Pons (tissue), 1 donor: Measurements from ENCODE around the gene POLA1.
"Not testable (repeated sequence)": the region's sequence is repeated elsewhere in the genome, so short reads cannot be mapped to it uniquely, and the experiment has no call there.

Source experiments
- DNase-seq: peaks from one replicate; pipeline ENCODE4 v3.0.0-alpha.2; 2016; ENCODE audit warnings: low spot score

POLA1 gene, protein sequence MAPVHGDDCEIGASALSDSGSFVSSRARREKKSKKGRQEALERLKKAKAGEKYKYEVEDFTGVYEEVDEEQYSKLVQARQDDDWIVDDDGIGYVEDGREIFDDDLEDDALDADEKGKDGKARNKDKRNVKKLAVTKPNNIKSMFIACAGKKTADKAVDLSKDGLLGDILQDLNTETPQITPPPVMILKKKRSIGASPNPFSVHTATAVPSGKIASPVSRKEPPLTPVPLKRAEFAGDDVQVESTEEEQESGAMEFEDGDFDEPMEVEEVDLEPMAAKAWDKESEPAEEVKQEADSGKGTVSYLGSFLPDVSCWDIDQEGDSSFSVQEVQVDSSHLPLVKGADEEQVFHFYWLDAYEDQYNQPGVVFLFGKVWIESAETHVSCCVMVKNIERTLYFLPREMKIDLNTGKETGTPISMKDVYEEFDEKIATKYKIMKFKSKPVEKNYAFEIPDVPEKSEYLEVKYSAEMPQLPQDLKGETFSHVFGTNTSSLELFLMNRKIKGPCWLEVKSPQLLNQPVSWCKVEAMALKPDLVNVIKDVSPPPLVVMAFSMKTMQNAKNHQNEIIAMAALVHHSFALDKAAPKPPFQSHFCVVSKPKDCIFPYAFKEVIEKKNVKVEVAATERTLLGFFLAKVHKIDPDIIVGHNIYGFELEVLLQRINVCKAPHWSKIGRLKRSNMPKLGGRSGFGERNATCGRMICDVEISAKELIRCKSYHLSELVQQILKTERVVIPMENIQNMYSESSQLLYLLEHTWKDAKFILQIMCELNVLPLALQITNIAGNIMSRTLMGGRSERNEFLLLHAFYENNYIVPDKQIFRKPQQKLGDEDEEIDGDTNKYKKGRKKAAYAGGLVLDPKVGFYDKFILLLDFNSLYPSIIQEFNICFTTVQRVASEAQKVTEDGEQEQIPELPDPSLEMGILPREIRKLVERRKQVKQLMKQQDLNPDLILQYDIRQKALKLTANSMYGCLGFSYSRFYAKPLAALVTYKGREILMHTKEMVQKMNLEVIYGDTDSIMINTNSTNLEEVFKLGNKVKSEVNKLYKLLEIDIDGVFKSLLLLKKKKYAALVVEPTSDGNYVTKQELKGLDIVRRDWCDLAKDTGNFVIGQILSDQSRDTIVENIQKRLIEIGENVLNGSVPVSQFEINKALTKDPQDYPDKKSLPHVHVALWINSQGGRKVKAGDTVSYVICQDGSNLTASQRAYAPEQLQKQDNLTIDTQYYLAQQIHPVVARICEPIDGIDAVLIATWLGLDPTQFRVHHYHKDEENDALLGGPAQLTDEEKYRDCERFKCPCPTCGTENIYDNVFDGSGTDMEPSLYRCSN (N-terminal part only)

DNA sequence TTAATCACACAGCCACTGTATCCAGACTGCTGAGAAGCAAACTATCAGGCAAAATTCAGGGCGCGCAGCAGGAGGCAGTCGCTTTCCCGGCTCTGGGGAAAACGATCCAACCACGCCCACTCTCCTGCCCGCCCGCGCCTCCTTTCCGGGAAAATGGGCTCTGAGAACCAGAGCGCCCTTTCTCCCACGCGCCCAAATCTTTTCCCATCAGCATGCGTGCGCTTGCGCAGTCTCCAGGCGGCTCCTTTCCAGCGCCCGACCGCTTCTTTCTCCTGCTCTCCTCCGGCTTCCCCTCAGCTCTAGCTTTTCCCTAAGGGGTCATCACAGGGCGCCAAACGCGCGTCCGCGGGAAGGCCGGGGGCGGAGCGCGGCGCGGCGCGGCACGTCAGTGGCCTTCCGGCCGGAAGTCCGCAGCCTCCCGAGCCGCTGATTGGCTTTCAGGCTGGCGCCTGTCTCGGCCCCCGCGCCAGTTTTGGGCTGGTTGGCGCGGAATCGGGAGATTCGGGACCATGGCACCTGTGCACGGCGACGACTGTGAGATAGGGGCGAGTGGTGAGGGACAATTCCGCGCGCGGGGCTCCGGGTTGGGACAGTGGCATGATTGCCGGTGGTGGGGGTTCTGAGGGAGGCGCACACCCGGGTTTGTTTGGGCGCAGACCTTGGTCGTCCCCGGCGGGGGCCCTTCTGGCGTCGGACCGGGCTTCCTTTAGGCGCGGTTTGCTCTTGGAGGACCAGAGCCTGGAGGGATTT is at the start of gene POLA1:
TSS of gene POLA1 (plus strand) at position 466 of the 750 bp plus-strand sequence. CDS start at position 510, 44 bp downstream.
- DNase-seq: peak; percentile 92

DNA sequence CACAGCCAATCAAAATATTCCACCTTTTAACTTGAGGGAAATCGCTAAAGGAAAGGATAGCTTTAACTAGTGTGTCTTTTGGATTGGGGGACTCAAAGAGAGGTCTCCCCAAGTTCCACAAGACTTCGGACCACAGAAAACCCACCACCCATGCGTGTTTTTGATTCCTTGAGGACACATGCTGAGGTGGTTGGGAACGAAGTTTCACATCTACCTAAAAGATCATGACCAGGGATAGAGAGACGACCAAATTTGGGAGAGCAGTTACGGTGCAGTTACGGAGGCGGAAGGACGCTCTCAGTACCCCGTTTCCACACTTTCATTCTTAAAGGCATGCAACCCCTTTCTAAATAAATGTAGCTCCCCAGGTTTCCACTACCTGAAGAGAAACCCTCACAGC is 47.7 kb upstream of the POLA1 start:
- peak; percentile 4 for DNase-seq

DNA sequence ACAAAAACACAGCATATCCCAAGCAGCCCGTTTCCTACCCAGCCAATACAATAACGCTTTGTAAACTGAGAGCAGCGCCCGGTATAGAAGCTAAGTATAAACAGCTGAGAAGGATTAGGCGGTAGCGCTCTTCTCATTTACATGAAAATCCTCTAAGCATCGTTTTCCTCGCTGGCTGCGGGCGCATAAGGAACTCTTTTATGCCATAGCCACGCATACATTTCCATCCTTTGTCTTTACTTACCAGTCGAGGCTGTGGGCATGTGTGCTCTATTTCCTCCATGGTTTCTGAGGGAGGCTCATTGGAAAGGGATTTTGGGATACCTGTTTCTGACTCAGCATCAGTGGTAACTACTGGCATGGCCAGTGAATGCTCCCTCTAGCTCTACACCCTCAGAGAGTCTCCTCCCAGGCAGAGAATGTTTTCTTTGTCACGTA is 47.0 kb upstream of the POLA1 start:
- DNase-seq: peak; percentile 76

DNA sequence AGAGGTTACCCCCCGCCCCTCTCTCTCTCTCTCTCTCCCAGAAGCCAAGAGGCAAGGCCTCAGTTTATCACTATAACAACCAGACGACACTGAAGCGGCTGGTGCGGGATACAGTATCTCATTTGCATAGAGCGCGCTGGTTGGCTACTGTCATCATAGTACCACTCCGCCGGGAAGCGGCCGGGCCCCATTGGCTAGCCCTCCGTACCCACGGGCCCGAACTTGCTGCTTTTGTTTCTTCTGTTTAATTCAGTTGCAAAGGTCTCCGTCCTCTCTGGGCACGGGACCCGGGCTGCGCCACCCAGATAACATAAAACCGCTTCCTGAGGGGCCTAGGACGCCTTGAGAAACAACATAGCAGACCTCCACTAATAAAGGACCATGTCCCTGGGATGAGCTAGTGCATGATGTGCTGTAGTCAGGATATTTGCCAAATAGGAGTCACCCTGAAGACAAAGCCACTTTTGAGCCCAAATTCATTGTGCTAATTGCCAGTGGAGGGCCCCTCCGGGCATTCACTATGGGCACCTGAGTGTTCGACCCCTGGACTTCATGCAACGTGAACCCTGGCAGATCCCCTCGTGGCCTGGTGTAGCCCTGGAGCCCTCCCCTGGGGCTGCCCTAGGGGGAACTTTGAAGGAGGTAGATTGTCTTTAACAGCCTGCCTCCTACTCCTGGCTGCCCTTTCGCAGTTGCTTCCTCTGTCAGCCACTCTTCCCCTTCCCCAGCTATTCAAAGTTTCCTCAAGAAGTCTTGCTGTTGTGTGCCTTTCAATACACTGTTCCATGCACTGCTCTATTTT is 46.3 kb upstream of the POLA1 start, which contains the start of gene PCYT1B:
TSS of gene PCYT1B (minus strand) at position 91 of the 802 bp plus-strand sequence. CDS start 242 bp downstream, outside the sequence.
- peak; percentile 53 for DNase-seq

- no peak for DNase-seq
Measured at GRCh38 chrX:24648495-24648894, 45.2 kb upstream of the POLA1 start.

- no peak for DNase-seq
Measured at GRCh38 chrX:24651783-24652182, 41.9 kb upstream of the POLA1 start.

DNA sequence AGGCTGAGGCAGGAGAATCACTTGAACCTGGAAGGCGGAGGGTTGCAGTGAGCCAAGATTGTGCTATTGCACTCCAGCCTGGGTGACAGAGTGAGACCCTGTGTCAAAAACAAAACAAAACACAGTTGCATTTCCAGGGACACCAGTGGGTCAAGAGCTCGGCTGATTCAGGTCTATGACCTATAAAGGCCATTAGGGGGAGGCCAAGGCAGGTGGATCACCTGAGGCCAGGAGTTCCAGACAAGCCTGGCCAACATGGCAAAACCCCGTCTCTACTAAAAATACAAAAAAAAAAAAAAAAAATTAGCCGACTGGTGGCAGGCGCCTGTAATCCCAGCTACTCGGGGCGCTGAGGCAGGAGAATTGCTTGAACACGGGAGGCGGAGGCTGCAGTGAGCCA is 38.0 kb upstream of the POLA1 start:
- DNase-seq: not testable (repeated sequence)

DNA sequence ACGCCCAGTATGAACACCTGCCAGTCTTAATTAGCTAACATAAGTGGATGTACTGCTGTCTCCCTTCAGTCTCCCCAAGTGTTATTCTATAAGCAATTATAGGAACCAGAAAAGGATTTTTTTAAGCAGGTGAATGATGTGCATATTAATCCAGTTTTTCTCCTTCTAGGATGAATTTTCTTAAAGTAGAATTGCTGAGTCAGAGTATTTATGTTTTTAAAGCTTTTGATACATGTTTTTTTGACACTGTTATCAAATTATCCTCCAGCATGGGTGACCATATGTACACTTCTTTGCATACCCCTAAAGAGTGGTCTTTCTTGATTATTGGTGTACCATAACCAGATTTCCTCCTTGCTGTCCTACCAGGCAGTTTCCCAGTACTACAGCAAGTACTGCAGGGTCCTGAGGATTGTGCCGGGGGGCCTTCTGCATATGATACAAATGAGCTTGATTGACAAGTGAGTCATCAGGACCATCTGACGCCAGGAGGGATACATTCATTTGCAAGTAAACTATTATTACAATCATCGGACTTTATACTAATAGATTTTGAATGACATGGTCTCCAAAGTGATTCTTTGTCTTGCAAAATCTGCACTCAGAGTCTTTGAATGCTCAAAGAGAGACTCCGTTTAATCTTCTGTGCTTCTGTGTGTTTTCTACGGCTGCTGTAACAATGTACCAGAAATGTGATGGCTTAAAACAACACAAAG is 35.9 kb upstream of the POLA1 start:
- no peak for DNase-seq

- DNase-seq: no peak
Measured at GRCh38 chrX:24658421-24658820, 35.3 kb upstream of the POLA1 start.

- DNase-seq: no peak
Measured at GRCh38 chrX:24659106-24659505, 34.6 kb upstream of the POLA1 start.

DNA sequence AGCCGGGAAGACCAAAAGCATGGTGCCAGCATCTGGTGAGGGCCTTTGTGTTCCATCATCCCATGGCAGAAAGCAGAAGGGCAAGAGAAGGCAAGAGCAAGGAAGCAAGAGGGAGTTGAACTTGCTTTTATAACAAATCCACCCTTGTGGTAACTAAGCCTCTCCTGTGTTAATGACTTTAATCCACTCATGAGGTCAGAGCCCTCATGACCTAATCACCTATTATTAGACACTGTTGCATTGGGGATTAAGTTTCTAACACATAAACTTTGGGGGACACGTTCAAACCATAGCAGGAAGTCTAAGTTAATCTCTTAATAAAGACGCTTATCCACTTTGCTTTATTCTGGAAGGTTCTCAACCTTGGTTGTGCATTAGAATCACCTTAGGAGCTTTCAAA is 34.1 kb upstream of the POLA1 start:
- DNase-seq: no peak

DNA sequence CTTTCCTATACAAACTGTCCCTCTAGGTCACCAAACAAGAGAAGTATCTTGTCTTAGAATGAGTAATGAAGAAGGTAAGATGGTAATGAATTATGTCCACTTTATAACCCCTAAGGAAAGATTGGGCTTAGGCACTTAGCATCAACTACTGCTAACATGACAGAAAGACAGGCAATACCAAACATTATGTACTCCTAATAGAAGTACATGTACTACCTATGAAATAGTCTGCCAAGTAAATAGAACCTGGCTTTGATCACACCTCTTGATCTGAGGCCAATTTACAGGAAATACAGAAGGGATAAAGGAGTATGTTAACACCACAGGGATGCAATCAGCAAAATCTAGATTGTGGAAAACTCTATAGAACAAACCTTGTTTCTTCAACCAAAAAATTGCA is 32.4 kb upstream of the POLA1 start:
- no peak for DNase-seq

- DNase-seq: no peak
Measured at GRCh38 chrX:24662352-24662751, 31.4 kb upstream of the POLA1 start.

GRCh38 chrX:24668111-24668510 is 25.6 kb upstream of the POLA1 start:
- DNase-seq: peak; percentile 8

DNA sequence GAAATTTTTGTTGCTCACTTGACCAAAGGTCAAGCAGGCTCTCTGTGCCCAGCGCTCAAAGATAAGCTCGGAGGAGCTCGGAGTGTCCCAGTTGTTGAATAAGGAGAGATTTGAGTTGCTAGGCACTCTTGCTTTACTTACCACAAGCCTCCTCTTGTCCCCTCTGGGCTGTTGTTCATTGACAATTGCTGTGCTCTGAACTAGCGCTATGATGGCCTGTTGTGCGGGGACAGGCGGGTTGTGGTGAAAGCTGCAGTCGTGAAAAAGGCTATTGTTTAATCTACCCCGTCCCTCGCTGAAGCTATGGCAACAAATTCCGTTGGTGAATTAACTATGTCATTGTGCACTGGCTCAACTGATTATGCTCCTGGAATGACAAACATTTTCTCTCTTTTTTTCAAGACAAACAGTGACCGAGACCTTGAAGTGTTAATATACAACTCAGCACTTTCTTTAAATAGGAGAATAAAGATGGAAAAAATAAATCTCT is 21.0 kb upstream of the POLA1 start:
- peak; percentile 91 for DNase-seq

DNA sequence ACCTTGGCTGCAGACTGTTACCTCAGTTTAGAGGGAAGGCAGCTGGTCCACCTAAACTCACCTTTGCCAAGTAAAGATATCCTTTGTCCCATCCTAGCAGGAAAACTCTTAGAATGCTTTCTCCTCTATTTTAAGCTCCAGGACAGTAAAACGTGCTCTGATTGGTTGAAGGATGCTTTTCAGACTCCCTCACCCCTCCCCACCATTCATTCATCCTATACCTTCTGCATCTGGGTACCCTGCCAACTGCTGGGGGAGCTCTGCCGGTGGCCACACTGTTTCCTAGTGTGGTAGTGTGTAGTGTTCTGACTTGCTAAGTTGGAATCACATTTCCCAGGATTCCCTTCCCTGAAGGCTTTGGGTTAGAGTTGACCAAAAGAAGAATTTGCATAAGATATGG is 20.3 kb upstream of the POLA1 start:
- DNase-seq: no peak

DNA sequence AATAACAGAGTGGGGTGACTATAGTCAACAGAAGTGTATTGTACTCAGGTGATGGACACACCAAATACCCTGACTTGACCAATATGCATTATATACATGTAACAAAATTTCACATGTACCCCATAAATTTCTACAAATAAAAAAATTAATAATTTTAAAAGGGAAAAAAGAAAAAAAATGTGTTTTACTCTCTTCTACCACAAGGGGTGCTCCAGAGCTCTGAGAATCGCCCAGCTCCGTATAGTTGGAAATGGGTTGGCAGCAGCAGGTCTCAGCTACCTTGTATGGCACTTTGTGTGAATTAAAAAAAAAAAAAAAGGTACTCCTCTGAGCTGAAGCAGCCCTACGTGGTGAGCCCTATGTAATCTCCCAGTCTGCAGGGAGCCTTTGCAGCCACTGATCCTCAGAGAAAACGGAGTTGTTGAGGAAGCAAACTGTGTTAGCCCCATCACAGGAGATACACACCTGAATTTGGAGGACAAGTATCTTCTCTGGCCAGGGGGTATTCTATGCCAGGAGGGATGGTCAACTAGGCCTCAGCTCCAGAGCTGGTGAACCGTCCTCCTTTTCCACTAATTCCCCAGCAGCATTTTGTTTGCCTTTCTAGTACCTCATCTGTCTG is 17.2 kb upstream of the POLA1 start:
- no peak for DNase-seq

DNA sequence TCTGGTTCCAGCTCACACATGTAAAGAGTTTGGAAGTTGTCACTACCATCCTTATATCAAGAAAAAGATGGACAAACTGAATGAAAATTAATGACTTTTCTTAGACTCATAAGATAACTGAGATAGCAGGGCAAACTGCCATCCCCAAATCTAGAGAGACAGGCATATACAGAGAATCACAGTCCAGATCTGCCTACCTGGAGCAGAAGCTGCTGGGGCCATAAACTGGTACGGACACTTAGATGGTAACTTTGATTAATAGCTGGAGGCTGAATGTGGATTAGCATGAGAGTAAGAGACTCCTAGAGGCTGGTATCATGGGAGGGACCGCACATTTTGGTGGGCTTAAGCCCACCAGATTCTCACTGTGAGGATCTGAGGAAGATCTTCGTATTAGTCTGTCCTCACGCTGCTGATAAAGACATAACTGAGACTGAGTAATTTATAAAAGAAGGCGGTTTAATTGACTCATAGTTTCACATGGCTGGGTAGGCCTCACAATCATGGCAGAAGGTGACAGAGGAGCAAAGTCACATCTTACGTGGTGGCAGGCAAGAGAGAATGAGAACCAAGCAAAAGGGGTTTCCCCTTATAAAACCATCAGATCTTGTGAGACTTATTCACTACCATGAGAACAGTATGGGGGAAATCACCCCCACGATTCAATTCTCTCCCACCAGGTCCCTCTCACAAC is 10.8 kb upstream of the POLA1 start:
- DNase-seq: no peak
